ENCODE results near the gene HSD17B14. TPM values are rescaled to one million over a fixed set of nuclear protein-coding genes. Genes with fewer than 3 reads are reported as not detected.

The HSD17B14 gene
- total RNA-seq, 4 donors from 2014 or later = 5.6 to 31.9 (median 8.7) TPM

DNA sequence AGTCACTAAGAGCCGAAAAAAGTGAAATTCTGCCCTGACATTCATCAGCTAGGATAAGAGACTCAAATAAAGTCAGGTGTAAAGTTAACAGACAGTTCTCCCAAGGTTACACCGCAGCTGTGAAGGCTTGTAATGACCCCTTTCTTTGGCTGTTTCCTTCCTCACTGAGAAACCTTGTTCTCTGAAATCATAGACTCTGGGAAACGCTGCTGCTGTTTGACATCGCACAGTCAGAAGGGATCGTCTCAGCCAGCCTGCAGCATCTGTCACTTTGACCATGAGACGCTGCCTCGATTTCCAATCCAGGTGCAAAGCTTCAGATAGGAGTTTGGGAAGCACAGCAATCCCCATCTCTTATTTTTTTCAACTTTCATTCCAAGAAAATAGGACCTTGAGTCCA, 26.1 kb downstream of the HSD17B14 start:
- intact Hi-C loops (cut with DNase I; ENCODE audit: low total_unique reads) = no loop called here
- H3K4me1 ChIP-seq = peaks cover 0 to 4% of the 10 kb centered on the region in 2 donors

GRCh38 chr19:48807590-48808308, 28.5 kb downstream of the HSD17B14 start:
- peaks cover 0 to 4% of the 10 kb centered on the region in 2 donors for H3K4me1 ChIP-seq
- no peak overlapping the region for H3K27ac ChIP-seq
- no peaks in the 10 kb centered on the region for H3K27me3 ChIP-seq
- DNase-seq = no peak
- intact Hi-C loops (cut with DNase I; ENCODE audit: low total_unique reads) = no loop called here
- TF ChIP-seq POLR2A (IDR thresholded peaks at IDR 0.05) (no peak), CTCF (IDR thresholded peaks at IDR 0.05) (no peak)
- H3K9me3 ChIP-seq = no peaks in the 10 kb centered on the region
- no peaks in the 10 kb centered on the region for H3K36me3 ChIP-seq
- H3K4me3 ChIP-seq = no peak overlapping the region

More for the DNA sequence above, 26.1 kb downstream of the HSD17B14 start:
- DNase-seq = no peak
- H3K27me3 ChIP-seq = no peaks in the 10 kb centered on the region
- TF ChIP-seq POLR2A (IDR thresholded peaks at IDR 0.05) (no peak), CTCF (IDR thresholded peaks at IDR 0.05) (no peak)
- H3K27ac ChIP-seq = peak overlapping the region; percentile 92 to 94
- no peaks in the 10 kb centered on the region for H3K9me3 ChIP-seq
- no peaks in the 10 kb centered on the region for H3K36me3 ChIP-seq
- peak overlapping the region; percentile 49 to 79 for H3K4me3 ChIP-seq

DNA sequence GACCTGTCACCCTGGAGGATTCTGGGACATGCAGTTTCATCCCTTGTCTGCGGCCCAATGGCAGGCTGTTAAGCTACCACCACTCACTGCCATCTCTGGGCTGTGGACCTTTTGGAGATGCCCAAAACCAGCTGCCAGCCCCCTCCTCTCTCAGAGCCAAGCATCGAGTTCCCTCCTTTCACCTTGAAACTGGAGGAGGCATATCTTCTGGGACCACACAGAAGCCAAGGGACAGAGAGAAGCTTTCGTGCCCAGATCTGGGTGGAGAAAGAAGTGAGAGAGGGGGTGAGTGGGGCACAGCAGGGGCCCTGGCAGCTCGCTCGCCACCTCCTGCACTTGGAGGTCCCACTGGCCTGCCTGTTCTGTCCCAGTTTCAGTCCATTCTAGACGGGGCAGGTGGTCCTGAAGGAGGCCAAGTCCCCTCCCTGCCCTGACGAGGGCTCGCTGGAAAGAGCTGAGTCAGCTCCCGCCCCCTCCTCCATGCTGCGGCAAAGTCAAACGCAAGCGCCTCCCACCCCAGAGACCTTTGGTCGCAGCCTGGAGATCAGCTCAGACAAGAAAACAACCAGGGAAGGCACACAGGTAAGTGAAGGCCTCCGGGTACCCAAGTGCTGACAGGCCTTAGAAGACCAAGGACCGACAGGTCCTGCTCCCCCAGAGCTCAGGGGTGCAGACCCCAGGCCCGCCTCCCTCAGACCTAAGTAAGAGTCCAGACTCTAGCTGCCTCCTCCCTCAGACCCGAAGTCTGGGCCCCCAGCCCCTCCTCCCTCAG, 29.3 kb downstream of the HSD17B14 start:
- Histone ChIP-seq H3K9me3 (no peaks in the 10 kb centered on the region), H3K4me3 (no peak overlapping the region)
- intact Hi-C loops (cut with DNase I; ENCODE audit: low total_unique reads) = no loop called here

GRCh38 chr19:48806518-48806817, 29.8 kb downstream of the HSD17B14 start:
- H3K27ac ChIP-seq = no peak overlapping the region
- TF ChIP-seq POLR2A (IDR thresholded peaks at IDR 0.05) (no peak), CTCF (IDR thresholded peaks at IDR 0.05) (no peak)

More for the DNA sequence above, 29.3 kb downstream of the HSD17B14 start:
- Histone ChIP-seq H3K36me3 (no peaks in the 10 kb centered on the region), H3K27me3 (no peaks in the 10 kb centered on the region), H3K4me1 (no peaks in the 10 kb centered on the region), H3K27ac (peak overlapping the region in 1 of 2 donors; percentile 1)
- DNase-seq = no peak
- TF ChIP-seq CTCF (IDR thresholded peaks at IDR 0.05) (no peak), POLR2A (IDR thresholded peaks at IDR 0.05) (no peak)

DNA sequence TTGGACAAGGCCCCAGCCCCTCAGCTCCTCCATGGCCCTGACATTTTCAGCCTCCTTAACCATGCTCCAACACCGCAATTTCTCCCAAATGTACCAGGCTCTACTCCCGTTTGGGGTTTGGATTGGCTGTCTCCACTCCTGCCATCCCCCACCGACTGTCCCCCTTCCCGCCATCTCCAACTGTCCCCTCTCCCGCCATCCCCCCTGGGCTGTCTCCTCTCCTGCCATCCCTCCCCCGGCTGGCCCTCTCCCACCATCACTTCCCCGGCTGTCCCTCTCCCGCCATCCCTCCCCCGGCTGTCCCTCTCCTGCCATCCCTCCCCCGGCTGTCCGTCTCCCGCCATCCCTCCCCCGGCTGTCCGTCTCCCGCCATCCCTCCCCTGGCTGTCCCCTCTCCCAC, 30.8 kb downstream of the HSD17B14 start:
- Histone ChIP-seq H3K27me3 (no peaks in the 10 kb centered on the region), H3K9me3 (no peaks in the 10 kb centered on the region), H3K4me1 (no peaks in the 10 kb centered on the region), H3K36me3 (no peaks in the 10 kb centered on the region), H3K27ac (no peak overlapping the region), H3K4me3 (no peak overlapping the region)
- TF ChIP-seq POLR2A (IDR thresholded peaks at IDR 0.05) (no peak), CTCF (IDR thresholded peaks at IDR 0.05) (no peak)
- DNase-seq = no peak
- intact Hi-C loops (cut with DNase I; ENCODE audit: low total_unique reads) = no loop called here

More at GRCh38 chr19:48806518-48806817, 29.8 kb downstream of the HSD17B14 start:
- peak; percentile 51 to 61 for DNase-seq
- no peaks in the 10 kb centered on the region for H3K4me1 ChIP-seq
- H3K4me3 ChIP-seq = no peak overlapping the region
- H3K27me3 ChIP-seq = no peaks in the 10 kb centered on the region
- intact Hi-C loops (cut with DNase I; ENCODE audit: low total_unique reads) = no loop called here
- no peaks in the 10 kb centered on the region for H3K36me3 ChIP-seq
- no peaks in the 10 kb centered on the region for H3K9me3 ChIP-seq

All from uterus (tissue), 4 donors.